Skeletal muscle cell (primary cell): ENCODE data around the gene AQP10.
A peak's percentile ranks its signal among the peaks of the same experiment; 100 is the strongest.
"Not testable (repeated sequence)": the region's sequence is repeated elsewhere in the genome, so short reads cannot be mapped to it uniquely, and the experiment has no call there.

Source experiments
- DNase-seq: peaks from one replicate; pipeline ENCODE4 v3.0.0-alpha.2; 2010; ENCODE audit warnings: low read depth
- H3K4me3 ChIP-seq: 2 replicates; pipeline ENCODE4 v1.5.1; 2011; ENCODE audit warnings: low read depth, mild to moderate bottlenecking, control low read depth, low read length, moderate library complexity

AQP10 gene, protein sequence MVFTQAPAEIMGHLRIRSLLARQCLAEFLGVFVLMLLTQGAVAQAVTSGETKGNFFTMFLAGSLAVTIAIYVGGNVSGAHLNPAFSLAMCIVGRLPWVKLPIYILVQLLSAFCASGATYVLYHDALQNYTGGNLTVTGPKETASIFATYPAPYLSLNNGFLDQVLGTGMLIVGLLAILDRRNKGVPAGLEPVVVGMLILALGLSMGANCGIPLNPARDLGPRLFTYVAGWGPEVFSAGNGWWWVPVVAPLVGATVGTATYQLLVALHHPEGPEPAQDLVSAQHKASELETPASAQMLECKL

DNA sequence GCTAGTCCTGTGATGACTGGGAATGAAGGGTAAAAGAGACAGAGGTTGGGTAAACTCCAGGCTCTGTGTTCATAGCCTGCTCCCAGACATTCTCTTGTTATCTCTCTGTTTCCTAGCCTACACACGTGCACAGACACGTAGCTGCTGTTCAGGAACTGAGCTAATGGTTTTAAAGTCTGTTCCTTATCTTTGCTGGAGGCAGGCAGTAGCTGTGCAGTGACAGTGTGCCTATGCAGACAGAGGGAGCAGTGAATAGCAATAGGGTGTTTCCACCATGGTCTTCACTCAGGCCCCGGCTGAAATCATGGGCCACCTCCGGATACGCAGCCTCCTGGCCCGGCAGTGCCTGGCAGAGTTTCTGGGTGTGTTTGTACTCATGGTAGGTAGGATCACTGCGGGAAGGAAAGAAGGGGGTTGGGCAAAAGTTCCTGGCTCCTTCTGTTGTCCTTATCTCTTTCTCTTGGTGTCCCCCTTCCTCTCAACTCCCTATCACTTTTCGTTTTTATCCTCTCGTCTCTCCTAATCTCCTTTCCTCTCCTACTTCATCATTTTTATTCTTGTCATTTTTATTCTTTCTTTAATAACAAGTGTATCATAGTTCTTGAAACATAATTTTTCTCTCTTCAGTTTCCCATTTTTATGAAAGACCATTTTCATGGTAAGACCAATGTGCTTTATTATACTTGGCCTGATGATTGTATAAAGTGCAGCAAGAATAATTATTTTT, at the start of gene AQP10:
Gene AQP10, plus strand, starts transcription at position 212 of the 727 bp plus-strand sequence. Its CDS starts 63 bp downstream, at position 275.
- no peak within 1 kb of the TSS for H3K4me3 ChIP-seq
- no peak for DNase-seq

DNA sequence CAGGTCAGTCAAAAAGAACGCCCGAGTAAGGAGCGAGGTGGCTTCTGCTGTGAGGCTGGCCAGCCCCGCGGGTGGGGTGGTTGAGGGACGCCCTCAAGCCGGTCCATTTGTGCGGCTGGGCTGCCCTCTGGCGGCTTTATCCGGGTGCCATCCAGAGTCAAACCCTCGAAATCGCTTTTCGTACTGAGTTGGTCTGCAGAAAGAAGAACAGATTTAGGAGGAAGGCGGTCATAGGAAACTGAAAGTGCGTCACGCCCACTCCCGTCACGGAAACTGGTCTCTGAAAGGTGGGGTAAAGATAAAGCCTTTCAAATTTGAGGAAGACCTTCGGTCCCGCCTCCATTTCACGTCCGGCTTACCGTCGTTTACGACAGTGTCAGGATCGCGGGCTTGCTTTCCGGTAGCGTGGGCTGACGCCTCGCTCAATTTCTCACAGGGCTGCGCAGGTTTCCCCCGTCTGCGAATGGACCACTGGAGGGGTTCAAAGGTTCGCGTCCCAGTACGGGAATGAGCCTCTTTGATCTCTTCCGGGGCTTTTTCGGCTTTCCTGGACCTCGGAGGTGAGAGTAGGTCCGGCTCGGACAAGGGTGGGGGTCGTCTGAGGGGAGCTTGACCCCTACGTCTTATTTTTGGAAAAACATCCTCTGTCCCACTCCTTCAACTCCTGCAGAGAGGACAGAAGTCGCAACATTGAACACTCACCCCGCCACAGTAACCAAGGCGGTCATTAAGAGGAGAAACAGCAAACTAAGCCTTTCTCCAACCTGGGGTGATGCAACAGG, 48.5 kb upstream of the AQP10 start, which contains the start of gene HAX1:
Gene HAX1, plus strand, starts transcription at position 413 of the 782 bp plus-strand sequence. Its CDS starts 95 bp downstream, at position 508.
- DNase-seq: peak; percentile 86
- peak within 1 kb of the TSS; percentile 73 for H3K4me3 ChIP-seq

DNA sequence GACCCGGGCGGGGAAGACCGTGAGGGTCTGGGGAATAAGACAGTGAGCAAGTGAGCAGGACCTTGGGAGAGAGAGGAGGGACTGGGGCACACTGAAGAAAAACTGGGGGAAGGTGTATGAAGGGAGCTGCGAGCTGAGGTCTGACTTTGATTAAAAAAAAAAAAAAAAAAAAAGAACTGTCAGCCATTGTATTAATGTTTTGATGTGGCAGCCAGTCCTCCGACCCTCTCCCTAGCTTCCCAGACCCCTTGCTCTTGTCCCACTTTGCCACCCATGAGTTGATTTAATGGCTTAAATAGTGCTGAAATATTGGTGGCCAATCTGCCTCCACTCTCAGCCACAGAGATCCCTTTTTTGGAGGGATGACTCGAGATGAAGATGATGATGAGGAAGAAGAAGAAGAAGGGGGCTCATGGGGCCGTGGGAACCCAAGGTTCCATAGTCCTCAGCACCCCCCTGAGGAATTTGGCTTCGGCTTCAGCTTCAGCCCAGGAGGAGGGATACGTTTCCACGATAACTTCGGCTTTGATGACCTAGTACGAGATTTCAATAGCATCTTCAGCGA, 47.8 kb upstream of the AQP10 start:
- no peak for DNase-seq
- peak overlapping the region; percentile 73 for H3K4me3 ChIP-seq

DNA sequence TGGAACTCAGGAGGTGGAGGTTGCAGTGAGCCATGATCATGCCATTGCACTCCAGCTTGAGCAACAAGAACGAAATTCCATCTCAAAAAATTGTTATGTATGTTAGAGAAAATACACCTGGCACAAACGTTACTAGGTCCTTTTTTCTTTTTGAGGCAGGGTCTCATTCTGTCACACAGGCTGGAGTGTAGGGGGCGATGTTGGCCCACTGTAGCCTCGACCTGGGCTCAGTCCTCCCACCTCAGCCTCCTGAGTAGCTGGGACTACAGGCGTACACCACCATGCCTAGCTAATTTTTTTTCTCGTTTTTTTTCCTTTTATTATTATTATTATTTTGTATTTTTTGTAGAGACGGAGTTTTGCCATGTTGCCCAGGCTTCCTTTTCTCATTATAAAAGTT, 44.1 kb upstream of the AQP10 start:
- DNase-seq: no peak
- H3K4me3 ChIP-seq: no peak overlapping the region

DNA sequence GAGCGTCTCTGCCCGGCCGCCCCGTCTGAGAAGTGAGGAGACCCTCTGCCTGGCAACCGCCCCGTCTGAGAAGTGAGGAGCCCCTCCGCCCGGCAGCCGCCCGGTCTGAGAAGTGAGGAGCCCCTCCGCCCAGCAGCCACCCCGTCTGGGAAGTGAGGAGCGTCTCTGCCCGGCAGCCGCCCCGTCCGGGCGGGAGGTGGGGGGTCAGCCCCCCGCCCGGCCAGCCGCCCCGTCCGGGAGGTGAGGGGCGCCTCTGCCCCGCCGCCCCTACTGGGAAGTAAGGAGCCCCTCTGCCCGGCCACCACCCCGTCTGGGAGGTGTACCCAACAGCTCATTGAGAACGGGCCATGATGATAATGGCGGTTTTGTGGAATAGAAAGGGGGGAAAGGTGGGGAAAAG, 33.3 kb upstream of the AQP10 start:
- not testable (repeated sequence) for H3K4me3 ChIP-seq, DNase-seq

DNA sequence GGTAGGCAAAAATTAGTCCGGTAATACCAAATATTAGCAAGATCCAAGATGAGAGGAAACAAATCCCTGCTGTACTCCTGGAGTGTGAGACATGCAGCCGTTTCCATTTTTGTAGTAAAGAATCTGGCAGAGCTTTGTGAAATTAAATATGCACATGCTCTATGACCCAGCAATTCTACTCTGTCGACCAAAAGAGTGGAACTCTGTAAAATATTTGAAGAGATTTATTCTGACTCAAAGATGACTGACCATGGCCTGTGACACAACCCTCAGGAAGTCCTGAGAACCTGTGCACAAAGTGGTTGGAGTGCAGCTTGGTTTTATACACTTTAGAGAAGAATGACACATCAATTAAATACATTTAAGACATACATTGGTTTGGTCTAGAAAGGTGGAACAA, 32.2 kb upstream of the AQP10 start:
- no peak overlapping the region for H3K4me3 ChIP-seq
- no peak for DNase-seq

DNA sequence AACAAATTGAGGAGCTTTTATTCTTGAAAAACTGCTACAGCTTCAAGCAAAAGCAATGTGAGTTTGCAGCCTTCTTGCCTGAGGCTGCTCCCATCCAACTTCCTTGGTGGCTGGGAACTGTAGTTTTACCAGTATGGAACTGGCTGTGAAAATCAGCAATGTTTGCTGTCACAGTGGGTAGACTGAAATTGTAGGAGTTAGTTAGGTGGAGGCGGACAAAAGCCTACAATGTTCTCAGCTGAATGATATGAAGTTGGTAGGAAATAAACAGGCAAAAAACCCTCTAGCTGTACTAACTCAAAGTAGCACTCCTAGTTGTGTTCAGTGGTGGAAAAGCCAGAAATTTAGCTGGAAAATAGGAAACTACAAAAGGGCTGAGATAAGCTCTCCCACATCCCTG, 30.0 kb upstream of the AQP10 start:
- no peak overlapping the region for H3K4me3 ChIP-seq
- DNase-seq: no peak

DNA sequence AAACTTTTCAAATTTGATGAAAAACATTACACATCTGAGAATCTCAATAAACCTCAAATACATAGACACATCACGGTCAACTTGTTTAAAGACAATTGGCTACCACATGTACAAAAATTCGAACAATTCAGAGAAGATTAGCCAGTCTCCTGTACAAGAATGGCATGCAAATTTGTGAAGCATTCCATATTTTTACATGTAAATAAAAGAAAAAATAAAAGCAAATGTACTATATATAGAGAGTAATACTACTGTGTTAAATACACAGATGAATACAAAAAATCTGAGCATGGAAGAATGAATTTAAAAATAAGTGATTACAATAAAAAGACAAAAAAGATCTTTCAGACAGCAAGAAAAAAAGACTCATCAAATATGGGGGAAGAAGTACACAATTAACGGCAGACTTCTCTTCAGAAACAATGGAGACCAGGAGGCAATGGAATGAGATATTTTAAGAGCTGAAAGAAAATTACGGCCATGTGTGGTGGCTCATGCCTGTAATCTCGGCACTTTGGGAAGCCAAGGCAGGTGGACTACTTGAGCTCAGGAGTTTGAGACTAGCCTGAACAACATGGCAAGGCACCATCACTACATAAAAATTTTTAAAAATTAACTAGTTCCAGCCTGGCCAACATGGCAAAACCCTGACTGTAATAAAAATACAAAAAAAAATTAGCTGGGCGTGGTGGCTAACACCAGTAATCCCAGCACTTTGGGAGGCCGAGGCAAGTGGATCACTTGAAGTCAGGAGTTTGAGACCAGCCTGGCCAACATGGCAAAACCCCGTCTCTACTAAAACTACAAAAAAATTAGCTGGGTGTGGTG, 25.3 kb upstream of the AQP10 start:
- no peak overlapping the region for H3K4me3 ChIP-seq
- DNase-seq: no peak

DNA sequence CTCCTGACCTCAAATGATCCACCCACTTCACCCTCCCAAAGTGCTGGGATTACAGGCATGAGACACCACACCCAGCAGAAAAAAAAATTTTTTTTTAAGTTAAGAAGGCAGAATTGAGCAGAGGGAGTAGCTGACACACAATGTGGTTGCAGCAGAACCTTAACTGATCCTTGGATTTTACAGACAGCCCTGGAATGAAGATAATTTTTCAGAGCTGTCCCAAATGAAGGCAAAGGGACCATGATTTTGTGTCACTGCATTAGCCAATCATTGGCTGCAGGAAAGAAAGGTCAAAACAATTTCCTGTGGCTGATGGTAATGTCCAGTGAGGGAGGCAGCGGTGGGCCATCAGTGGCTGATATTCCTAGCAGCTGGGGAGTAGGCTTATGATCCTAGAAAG, 19.3 kb upstream of the AQP10 start:
- no peak for DNase-seq
- H3K4me3 ChIP-seq: no peak overlapping the region

DNA sequence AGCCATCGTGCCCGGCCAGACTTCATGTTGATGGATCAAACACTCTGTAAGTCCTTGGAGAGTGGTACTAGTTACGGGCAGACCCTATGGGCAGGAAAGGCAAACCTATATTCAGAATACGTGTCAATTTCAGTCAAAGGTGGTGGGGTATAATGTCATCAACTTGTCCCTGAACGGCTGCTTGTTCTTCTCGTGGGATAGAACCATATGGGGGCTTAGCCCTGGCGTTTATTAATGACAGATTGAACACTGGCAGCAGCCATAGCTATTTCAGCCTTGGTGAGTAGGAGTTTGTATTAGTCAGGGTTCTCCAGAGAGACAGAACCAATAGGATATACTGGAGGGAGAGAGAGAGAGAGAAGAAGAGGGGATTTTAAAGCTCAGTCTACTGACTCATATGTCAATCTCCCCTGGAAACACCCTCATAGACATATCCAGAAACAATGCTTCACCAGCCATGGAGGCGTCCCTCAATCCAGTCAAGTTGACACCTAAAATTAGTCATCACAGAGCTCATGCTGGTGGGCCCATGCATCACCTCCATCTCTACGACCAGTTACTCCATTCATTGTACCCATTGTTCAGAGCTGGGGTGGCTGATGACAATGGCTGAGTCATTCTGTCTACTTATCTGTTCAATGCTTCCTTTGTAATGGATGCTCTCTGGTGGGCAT, 16.1 kb upstream of the AQP10 start:
- DNase-seq: no peak

DNA sequence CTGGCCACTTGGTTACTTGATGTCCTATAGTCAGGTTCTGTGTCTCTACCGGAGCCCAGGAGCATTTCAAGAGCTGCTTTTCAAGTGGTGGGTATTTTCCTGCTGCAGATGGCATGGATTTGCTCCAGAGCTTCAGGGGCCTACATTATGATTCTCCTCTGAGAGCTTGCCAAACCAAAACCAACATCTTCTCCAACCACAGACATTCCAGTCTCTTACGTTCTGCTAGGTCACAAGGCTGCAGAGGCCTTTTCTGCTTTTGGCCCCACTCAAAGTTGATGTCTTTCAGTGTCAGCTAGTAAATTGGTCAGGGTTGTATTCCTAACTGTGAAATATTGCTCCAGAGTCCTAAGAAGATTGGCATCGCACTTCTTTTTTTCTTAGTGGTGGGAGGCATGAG, 14.7 kb upstream of the AQP10 start:
- no peak for DNase-seq
- no peak overlapping the region for H3K4me3 ChIP-seq

More for the DNA sequence above, 16.1 kb upstream of the AQP10 start:
- H3K4me3 ChIP-seq: no peak overlapping the region

DNA sequence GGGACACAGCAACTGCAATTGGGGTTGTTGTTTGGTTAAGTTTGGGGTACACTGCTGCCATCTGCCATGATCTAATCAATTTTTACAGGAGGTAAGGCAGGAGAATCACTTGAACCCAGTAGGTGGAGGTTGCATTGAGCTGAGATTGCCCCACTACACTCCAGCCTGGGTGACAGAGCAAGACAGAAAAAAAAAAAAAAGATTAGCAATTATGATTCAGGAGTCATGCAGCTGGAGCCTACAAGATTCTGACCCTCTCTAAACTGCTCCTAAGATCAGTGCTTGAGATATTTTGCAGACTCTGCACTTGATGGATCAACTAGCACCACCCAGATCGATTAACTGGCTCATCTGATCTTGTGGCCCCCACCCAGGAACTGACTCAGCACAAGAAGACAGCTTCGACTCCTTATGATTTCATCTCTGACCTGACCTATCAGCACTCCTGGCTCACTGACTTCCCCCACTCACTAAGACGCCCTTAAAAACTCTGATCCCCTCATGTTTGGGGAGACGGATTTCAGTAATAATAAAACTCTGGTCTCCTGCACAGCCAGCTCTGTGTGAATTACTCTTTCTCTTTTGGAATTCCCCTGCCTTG, 13.1 kb upstream of the AQP10 start:
- not testable (repeated sequence) for H3K4me3 ChIP-seq, DNase-seq

DNA sequence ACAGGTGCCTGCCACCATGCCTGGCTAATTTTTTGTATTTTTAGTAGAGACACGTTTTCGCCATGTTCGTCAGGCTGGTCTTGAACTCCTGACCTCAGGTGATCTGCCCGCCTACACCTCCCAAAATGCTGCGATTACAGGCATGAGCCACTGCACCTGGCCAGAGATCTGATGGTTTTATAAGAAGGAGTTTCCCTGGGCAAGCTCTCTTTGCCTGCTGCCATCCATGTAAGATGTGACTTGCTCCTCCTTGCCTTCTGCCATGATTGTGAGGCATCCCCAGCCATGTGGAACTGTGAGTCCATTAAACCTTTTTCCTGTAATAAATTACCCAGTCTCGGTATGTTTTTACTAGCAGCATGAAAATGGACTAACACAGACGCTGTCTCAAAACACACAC, 11.8 kb upstream of the AQP10 start:
- not testable (repeated sequence) for H3K4me3 ChIP-seq, DNase-seq

DNA sequence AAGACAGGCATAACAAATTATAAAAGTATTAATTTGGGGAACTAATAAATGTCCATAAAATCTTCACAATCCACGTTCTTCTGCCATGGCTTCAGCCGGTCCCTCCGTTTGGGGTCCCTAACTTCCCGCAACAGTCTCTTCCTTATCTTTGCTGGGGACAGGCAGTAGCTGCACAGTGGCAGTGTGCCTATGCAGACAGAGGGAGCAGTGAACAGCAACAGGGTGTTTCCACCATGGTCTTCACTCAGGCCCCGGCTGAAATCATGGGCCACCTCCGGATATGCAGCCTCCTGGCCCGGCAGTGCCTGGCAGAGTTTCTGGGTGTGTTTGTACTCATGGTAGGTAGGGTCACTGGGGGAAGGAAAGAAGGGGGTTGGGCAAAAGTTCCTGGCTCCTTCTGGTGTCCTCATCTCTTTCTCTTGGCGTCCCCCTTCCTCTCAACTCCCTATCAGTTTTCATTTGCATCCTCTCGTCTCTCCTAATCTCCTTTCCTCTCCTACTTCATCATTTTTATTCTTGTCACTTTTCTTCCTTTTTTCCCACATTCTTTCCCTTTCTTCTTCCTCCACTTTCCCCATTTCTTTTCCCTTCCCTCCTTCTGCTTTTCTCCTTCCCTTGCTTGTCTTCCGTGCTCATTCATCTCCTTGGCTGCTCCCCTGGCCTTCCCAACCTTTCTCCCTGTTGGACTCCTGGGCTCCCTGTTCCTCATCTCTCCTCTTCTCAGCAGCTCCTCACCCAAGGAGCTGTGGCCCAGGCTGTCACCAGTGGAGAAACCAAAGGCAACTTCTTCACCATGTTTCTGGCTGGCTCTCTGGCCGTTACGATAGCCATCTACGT, 8.4 kb upstream of the AQP10 start:
- not testable (repeated sequence) for H3K4me3 ChIP-seq, DNase-seq

DNA sequence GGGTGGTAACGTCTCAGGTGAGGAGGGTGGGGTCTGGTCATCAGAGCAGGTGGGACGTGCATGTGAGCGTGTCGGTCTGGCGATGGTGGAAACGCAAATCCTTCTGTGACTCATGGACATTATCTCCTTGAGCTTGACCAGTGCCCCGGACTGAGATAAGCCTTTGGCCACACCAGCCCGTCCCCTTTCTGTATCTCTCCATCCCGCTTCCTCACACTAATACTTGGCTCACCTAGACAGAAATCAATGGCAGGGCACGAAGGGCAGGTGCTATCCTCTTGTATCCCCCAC, 7.9 kb upstream of the AQP10 start:
- no peak overlapping the region for H3K4me3 ChIP-seq
- DNase-seq: no peak

DNA sequence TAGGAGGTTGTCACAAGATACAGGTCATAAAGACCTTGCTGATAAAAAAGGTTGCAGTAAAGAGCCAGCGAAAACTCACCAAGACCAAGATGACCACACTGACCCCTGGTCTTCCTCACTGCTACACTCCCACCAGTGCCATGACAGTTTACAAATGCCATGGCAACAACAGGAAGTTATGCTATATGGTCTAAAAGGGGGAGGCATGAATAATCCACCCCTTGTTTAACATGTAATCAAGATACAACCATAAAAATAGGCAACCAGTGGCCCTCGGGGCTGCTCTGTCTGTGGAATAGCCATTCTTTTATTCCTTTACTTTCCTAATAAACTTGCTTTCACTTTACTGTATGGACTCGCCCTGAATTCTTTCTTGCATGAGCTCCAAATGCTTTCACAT, 6.7 kb upstream of the AQP10 start:
- DNase-seq, H3K4me3 ChIP-seq: not testable (repeated sequence)

DNA sequence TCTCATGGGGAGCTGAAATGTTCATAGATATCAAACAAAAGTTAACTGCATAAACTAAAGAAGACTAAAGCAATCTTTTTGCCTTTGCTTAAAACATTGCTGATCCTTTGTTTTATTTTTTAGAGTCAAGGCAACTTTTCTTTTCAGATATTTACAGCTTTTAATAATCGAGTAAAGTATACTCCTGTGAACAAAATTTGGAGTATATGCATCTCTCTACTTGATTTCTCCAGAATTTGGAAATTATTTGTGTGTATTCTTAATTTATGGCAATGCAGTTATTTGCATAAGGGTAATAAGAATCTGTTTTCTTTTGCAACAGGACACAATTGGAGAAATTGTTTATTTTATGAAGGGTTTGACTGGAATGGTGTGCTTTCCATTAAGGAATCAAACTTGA, 4.2 kb upstream of the AQP10 start:
- DNase-seq: no peak
- H3K4me3 ChIP-seq: no peak overlapping the region
